Measurements from ENCODE around the gene PHACTR1. TPM values are rescaled to one million over a fixed set of nuclear protein-coding genes. Genes with fewer than 3 reads are reported as not detected.

The PHACTR1 gene
- total RNA-seq, 1 experiment from 2014 or later = not detected

DNA sequence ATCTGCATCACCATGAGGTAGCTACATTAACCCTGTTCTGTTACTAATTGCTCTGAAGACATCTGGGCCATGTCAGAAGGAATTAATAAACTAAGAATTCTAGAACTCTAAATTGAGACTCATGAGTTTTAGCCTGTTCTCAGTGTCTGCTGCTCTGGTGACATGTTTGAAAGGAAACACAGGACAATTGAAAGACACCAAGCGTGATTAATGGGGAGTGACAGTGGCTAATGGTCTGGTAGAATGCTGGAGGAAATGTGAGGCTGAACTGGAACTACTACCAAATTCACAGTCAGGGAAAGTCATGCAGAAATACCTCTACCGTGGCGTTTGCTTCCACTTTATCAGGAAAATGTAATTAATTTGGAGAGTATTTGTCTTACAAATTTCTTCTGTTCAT is 471.7 kb downstream of the PHACTR1 start:
- Histone ChIP-seq H3K4me2 (ENCODE audit: low read length) (no peak overlapping the region), H3K4me1 (ENCODE audit: insufficient read depth, low read length) (no peaks in the 10 kb centered on the region), H3K27me3 (ENCODE audit: low read length) (peaks cover 94% of the 10 kb centered on the region), H3K27ac (ENCODE audit: low read length) (no peak overlapping the region), H3K36me3 (ENCODE audit: low read depth, low read length) (no peaks in the 10 kb centered on the region), H3K9me2 (replicated peaks; ENCODE audit: low read length) (no peaks in the 10 kb centered on the region), H3K9ac (ENCODE audit: low read length) (no peak overlapping the region), H3K4me3 (ENCODE audit: low read length) (no peak overlapping the region), H3F3A (ENCODE audit: low read length, unreplicated experiment) (no peaks in the 10 kb centered on the region), H3K9me3 (ENCODE audit: low read length) (no peaks in the 10 kb centered on the region), H2AFZ (ENCODE audit: low read length) (no peak overlapping the region), H4K20me1 (ENCODE audit: low read length) (no peaks in the 10 kb centered on the region), H3K79me2 (ENCODE audit: low read length) (no peaks in the 10 kb centered on the region)
- ATAC-seq (no peak), DNase-seq (no peak)
- CTCF ChIA-PET = no interaction called here
- POLR2A ChIA-PET (ENCODE audit: unreplicated experiment) = no interaction called here
- intact Hi-C loops (cut with micrococcal nuclease) = no loop called here
- no TSS peak for BruUV-seq (replicated peaks)
- no peak for TF ChIP-seq EZH2phosphoT487 (IDR thresholded peaks at IDR 0.05; ENCODE audit: borderline replicate concordance, low read length)
- TF ChIP-seq, protein P1, sequence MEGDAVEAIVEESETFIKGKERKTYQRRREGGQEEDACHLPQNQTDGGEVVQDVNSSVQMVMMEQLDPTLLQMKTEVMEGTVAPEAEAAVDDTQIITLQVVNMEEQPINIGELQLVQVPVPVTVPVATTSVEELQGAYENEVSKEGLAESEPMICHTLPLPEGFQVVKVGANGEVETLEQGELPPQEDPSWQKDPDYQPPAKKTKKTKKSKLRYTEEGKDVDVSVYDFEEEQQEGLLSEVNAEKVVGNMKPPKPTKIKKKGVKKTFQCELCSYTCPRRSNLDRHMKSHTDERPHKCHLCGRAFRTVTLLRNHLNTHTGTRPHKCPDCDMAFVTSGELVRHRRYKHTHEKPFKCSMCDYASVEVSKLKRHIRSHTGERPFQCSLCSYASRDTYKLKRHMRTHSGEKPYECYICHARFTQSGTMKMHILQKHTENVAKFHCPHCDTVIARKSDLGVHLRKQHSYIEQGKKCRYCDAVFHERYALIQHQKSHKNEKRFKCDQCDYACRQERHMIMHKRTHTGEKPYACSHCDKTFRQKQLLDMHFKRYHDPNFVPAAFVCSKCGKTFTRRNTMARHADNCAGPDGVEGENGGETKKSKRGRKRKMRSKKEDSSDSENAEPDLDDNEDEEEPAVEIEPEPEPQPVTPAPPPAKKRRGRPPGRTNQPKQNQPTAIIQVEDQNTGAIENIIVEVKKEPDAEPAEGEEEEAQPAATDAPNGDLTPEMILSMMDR (conservative IDR thresholded peaks at IDR 0.05; ENCODE audit: low read depth, low read length) = no peak
- no peak for TF ChIP-seq EZH2 (IDR thresholded peaks at IDR 0.05; ENCODE audit: low read length, unreplicated experiment)

DNA sequence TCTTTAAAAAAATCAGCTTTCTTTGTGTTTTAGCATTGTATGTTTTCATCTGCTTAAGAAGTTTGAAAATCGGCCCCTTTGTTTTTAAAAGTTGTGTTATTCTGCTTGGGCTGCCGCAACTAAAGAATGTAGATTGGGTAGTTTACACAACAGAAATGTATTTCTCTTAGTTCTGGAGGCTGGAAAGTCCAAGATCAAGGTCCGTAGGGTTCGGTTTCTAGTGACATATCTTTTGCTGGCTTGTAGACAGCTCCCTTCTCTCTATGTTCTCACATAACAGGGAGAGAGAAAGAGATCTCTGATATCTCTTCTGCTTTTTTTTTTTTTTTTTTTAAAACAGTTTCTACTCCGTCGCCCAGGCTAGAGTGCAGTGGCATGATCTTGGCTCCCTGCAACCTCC is 473.1 kb downstream of the PHACTR1 start:
- Histone ChIP-seq H2AFZ (ENCODE audit: low read length) (no peak overlapping the region), H3K36me3 (ENCODE audit: low read depth, low read length) (no peaks in the 10 kb centered on the region), H3K9ac (ENCODE audit: low read length) (no peak overlapping the region), H3K4me3 (ENCODE audit: low read length) (no peak overlapping the region), H3K9me2 (replicated peaks; ENCODE audit: low read length) (no peaks in the 10 kb centered on the region), H3K27me3 (ENCODE audit: low read length) (peaks cover 87% of the 10 kb centered on the region), H3K4me1 (ENCODE audit: insufficient read depth, low read length) (no peaks in the 10 kb centered on the region), H3F3A (ENCODE audit: low read length, unreplicated experiment) (no peaks in the 10 kb centered on the region), H3K9me3 (ENCODE audit: low read length) (no peaks in the 10 kb centered on the region), H3K79me2 (ENCODE audit: low read length) (no peaks in the 10 kb centered on the region), H3K4me2 (ENCODE audit: low read length) (no peak overlapping the region), H3K27ac (ENCODE audit: low read length) (no peak overlapping the region), H4K20me1 (ENCODE audit: low read length) (no peaks in the 10 kb centered on the region)
- ChIA-PET CTCF (no interaction called here), POLR2A (ENCODE audit: unreplicated experiment) (no interaction called here)
- DNase-seq (no peak), ATAC-seq (no peak)
- BruUV-seq (replicated peaks) = no TSS peak
- TF ChIP-seq, protein P1 (conservative IDR thresholded peaks at IDR 0.05; ENCODE audit: low read depth, low read length) = no peak
- TF ChIP-seq EZH2phosphoT487 (IDR thresholded peaks at IDR 0.05; ENCODE audit: borderline replicate concordance, low read length) = no peak
- TF ChIP-seq EZH2 (IDR thresholded peaks at IDR 0.05; ENCODE audit: low read length, unreplicated experiment) = no peak
- intact Hi-C loops (cut with micrococcal nuclease) = no loop called here

DNA sequence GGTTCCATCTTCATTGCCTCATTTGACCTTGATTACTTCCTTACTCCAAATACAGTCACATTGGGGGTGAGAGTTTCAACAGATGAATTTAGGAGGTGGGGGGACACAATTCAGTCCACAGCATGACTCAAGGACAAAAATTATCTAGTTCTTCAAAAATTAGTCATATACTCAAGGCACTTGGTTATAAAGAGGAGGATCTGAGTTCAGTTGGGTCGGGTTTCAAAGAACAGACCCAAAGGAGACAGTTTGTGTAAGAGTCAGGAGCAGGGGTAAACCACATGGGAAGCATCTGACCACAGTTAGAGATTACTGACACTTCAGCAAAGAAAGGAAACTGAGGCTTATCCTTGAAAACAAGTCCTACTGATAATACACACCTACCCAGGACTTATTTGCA is 473.8 kb downstream of the PHACTR1 start:
- Histone ChIP-seq H3K9ac (ENCODE audit: low read length) (no peak overlapping the region), H4K20me1 (ENCODE audit: low read length) (no peaks in the 10 kb centered on the region), H3K79me2 (ENCODE audit: low read length) (no peaks in the 10 kb centered on the region), H3K4me2 (ENCODE audit: low read length) (no peak overlapping the region), H3K9me2 (replicated peaks; ENCODE audit: low read length) (no peaks in the 10 kb centered on the region), H3K4me3 (ENCODE audit: low read length) (no peak overlapping the region), H3K9me3 (ENCODE audit: low read length) (no peaks in the 10 kb centered on the region), H3K27me3 (ENCODE audit: low read length) (peaks cover 80% of the 10 kb centered on the region), H2AFZ (ENCODE audit: low read length) (no peak overlapping the region), H3K36me3 (ENCODE audit: low read depth, low read length) (no peaks in the 10 kb centered on the region), H3K27ac (ENCODE audit: low read length) (no peak overlapping the region), H3F3A (ENCODE audit: low read length, unreplicated experiment) (no peaks in the 10 kb centered on the region), H3K4me1 (ENCODE audit: insufficient read depth, low read length) (no peaks in the 10 kb centered on the region)
- ChIA-PET CTCF (no interaction called here), POLR2A (ENCODE audit: unreplicated experiment) (no interaction called here)
- no peak for TF ChIP-seq EZH2 (IDR thresholded peaks at IDR 0.05; ENCODE audit: low read length, unreplicated experiment)
- no peak for TF ChIP-seq EZH2phosphoT487 (IDR thresholded peaks at IDR 0.05; ENCODE audit: borderline replicate concordance, low read length)
- TF ChIP-seq, protein P1 (conservative IDR thresholded peaks at IDR 0.05; ENCODE audit: low read depth, low read length) = no peak
- no peak for ATAC-seq
- intact Hi-C loops (cut with micrococcal nuclease) = no loop called here
- no peak for DNase-seq
- no TSS peak for BruUV-seq (replicated peaks)

Data from PC-3 (cell line).